ENCODE measurements around the gene AP1G2. TPM values are rescaled to one million over a fixed set of nuclear protein-coding genes. Genes with fewer than 3 reads are reported as not detected.

AP1G2 gene
- total RNA-seq, 2 donors from 2014 or later = 36.4 to 61.7 TPM

DNA sequence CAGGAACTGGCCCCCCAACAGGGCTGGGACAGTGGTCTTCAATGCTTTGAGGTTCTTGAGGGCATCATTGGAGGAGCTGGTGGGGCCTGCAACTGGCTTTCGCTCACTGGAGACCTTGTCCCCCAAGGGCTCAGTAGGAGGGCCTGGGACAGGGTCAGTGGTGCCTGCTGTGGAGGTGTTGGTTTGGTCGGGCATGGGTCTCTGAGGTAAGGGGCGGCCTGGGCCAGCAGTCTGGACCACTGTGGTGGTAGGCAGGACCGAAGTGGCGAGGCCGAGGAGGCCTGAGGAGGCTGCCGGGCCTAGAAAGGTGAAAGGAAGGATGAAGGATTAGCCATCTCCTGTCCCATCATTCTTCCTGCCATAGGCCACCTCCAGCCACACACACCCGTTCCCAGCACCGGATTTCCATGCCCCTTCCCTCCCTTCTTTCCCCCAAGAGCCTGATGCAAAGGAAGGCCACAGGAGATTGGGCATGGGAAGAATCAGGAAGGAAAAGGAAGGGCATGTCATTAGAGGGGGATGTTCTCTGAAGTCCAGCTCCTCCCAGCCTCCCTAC, 44.9 kb downstream of the AP1G2 start:
- Histone ChIP-seq H3K4me1 (ENCODE audit: control insufficient read depth in 1 of 2, low read depth in 2 of 2) (no peaks in the 10 kb centered on the region), H3K4me3 (no peak overlapping the region), H3K36me3 (no peaks in the 10 kb centered on the region), H3K27ac (no peak overlapping the region), H3K9me3 (no peaks in the 10 kb centered on the region), H3K27me3 (replicated peaks; ENCODE audit: insufficient read depth) (no peaks in the 10 kb centered on the region)
- TF ChIP-seq, protein P1, sequence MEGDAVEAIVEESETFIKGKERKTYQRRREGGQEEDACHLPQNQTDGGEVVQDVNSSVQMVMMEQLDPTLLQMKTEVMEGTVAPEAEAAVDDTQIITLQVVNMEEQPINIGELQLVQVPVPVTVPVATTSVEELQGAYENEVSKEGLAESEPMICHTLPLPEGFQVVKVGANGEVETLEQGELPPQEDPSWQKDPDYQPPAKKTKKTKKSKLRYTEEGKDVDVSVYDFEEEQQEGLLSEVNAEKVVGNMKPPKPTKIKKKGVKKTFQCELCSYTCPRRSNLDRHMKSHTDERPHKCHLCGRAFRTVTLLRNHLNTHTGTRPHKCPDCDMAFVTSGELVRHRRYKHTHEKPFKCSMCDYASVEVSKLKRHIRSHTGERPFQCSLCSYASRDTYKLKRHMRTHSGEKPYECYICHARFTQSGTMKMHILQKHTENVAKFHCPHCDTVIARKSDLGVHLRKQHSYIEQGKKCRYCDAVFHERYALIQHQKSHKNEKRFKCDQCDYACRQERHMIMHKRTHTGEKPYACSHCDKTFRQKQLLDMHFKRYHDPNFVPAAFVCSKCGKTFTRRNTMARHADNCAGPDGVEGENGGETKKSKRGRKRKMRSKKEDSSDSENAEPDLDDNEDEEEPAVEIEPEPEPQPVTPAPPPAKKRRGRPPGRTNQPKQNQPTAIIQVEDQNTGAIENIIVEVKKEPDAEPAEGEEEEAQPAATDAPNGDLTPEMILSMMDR (IDR thresholded peaks at IDR 0.05) = no peak
- ATAC-seq (ENCODE audit: insufficient number of reproducible peaks, low FRiP score, low read depth) (no peak), DNase-seq (ENCODE audit: low spot score) (no peak)

DNA sequence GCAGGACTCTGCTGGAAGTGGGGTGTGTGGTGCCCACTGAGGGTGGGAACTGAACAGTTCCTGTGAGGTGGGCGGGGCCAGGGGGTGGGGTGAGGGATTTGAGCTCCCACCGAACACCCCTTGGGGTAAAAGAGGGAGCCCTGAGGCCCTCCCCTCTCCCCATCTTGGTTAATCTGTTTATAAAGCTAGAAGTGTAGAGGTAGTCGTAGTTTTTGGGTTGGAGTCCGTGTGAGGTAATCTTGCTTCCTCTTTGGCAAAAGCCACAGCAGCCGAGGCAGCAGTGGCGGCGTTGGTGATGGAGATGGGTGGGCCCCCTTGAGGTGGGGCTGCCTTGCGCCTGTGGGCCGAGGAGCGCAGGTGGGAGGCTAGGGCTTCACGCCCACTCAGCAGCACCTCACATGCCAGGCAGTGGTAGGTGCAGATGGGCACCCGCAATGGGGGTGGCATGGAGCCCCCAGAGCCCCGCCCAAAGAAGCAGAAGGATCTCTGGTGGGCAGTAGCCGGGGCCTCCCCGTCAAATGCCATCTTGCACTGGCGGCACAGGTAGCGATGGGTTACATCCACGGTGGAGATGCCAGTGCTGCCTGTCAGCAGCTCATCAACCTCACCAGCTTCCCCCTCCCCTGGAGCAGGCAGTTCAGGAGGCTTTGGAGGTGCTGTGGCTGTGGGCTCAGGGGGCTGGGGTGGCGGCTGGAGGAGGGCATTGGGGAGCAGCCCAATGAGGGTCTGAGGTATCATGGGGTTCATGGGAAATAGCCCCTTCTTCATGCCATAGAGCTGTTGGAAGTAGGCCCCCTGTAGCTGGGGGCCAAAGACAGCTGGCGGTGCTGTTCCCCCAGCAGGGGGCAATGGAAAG, 45.6 kb downstream of the AP1G2 start:
- Histone ChIP-seq H3K36me3 (no peaks in the 10 kb centered on the region), H3K9me3 (no peaks in the 10 kb centered on the region), H3K27ac (no peak overlapping the region), H3K4me3 (no peak overlapping the region), H3K4me1 (ENCODE audit: control insufficient read depth in 1 of 2, low read depth in 2 of 2) (no peaks in the 10 kb centered on the region), H3K27me3 (replicated peaks; ENCODE audit: insufficient read depth) (no peaks in the 10 kb centered on the region)
- DNase-seq (ENCODE audit: low spot score) (no peak), ATAC-seq (ENCODE audit: insufficient number of reproducible peaks, low FRiP score, low read depth) (no peak)
- TF ChIP-seq, protein P1 (IDR thresholded peaks at IDR 0.05) = no peak

DNA sequence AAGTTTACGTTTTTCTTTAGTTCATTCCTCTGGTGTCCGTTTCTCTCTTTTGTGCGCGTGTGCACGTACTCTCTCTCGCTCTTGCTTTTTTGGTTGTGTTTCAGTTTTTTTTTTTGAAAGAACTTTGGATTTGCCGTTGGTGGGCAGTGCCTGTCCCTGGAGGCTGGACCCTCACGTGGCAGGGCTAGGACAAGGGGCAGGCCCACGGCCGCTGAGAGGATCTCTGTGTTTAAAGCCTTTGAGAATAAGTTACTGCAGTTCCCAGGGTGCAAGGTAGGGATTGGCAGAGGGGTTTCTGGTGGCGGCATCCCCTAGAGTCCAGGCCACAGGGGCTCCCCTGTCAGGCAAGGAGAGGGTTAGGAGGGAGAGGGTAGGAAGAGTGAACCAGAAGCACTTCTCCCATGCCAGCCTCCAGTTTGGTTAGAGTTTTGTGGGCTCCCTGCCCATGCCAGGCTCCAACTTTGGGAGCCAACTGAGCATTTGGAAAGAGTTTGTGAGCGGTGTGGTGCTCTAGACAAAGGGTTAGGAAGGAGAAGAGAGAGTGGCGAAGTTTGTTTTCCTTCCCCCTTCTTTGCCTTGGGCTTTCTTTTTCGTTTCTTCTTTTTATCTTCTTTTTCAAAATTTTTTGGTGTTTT, 46.6 kb downstream of the AP1G2 start:
- no peak for ATAC-seq (ENCODE audit: insufficient number of reproducible peaks, low FRiP score, low read depth)
- no peaks in the 10 kb centered on the region for H3K4me1 ChIP-seq (ENCODE audit: control insufficient read depth in 1 of 2, low read depth in 2 of 2)
- H3K9me3 ChIP-seq = no peaks in the 10 kb centered on the region
- DNase-seq (ENCODE audit: low spot score) = no peak
- no peaks in the 10 kb centered on the region for H3K36me3 ChIP-seq
- TF ChIP-seq, protein P1 (IDR thresholded peaks at IDR 0.05) = no peak
- H3K27me3 ChIP-seq (replicated peaks; ENCODE audit: insufficient read depth) = no peaks in the 10 kb centered on the region
- no peak overlapping the region for H3K27ac ChIP-seq
- no peak overlapping the region for H3K4me3 ChIP-seq

DNA sequence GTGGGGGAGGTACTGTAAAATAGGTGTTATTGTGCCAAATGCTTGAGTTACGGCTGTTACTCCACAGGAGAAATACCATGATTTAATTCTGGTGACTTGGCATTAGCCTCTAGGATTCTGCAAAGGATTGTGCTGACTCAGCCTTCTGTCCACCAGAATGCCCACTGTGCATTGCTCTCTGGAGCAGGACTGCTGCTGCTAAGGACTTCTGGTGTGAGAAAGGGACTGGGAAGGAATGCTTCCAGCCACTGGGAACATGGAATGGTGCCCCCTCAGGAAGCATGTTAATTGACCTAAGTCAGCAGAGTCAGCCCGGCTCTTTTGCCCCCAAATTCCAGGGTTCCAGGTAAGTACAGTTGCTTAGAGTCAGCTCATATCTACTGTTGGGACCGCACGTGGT, 48.9 kb downstream of the AP1G2 start:
- ATAC-seq (ENCODE audit: insufficient number of reproducible peaks, low FRiP score, low read depth) = no peak
- no peak for DNase-seq (ENCODE audit: low spot score)
- H3K36me3 ChIP-seq = no peaks in the 10 kb centered on the region
- no peaks in the 10 kb centered on the region for H3K27me3 ChIP-seq (replicated peaks; ENCODE audit: insufficient read depth)
- no peak overlapping the region for H3K4me3 ChIP-seq
- TF ChIP-seq, protein P1 (IDR thresholded peaks at IDR 0.05) = no peak
- no peak overlapping the region for H3K27ac ChIP-seq
- H3K4me1 ChIP-seq (ENCODE audit: control insufficient read depth in 1 of 2, low read depth in 2 of 2) = no peaks in the 10 kb centered on the region
- no peaks in the 10 kb centered on the region for H3K9me3 ChIP-seq

DNA sequence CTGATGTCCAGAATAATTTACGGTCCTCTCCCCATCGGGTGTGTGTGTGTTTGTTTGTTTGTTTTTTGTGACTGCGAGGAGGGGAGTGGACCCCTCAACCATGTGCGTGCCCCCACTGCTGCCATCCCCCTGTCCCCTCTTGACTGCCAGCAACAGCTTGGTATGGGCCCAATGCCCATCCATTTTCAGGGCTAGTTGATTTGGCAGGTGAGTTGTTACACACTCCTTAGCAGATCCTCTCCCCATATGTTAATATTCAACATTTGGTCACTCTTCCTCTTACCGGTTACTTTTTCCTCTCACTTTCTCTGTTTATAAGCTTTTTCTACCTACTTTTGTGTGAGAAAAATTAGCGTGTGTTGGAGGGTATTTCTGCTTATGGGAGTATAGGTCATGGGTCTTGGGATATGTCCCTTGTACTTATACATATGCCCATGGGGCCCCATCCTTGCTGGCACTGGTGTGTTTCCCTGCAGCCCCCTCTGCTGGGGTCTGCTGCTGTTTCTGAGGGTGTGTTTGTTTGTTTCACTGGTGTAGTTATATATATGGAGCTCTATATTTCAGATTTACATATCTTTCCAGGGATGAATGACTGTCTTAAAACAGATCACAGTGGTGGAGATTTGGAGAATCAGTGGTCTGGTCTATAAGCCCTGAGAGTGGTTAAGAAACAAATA, 49.8 kb downstream of the AP1G2 start:
- DNase-seq (ENCODE audit: low spot score) (no peak), ATAC-seq (ENCODE audit: insufficient number of reproducible peaks, low FRiP score, low read depth) (no peak)
- no peaks in the 10 kb centered on the region for H3K4me1 ChIP-seq (ENCODE audit: control insufficient read depth in 1 of 2, low read depth in 2 of 2)
- no peaks in the 10 kb centered on the region for H3K27me3 ChIP-seq (replicated peaks; ENCODE audit: insufficient read depth)
- no peak overlapping the region for H3K4me3 ChIP-seq
- TF ChIP-seq, protein P1 (IDR thresholded peaks at IDR 0.05) = no peak
- H3K27ac ChIP-seq = no peak overlapping the region
- H3K9me3 ChIP-seq = no peaks in the 10 kb centered on the region
- H3K36me3 ChIP-seq = no peaks in the 10 kb centered on the region

Measured in thoracic aorta (tissue), 2 donors.